Right lobe of liver (tissue), 4 donors: ENCODE data around the gene OVOL2.

Experiments used
- CTCF ChIP-seq, 4 donors: fragments of 200-600 bp in 3 of 4; fragments of 450-650 bp in 1 of 4; IDR thresholded peaks; one replicate each; pipeline versions ENCODE4 v1.5.1 to v1.8.0; 2016 to 2022; ENCODE audit warnings: antibody characterized with exemption in 4 of 4, mild to moderate bottlenecking in 2 of 4
- POLR2A ChIP-seq: fragments of 450-650 bp; IDR thresholded peaks from one replicate; pipeline ENCODE4 v1.6.1; 2017; ENCODE audit warnings: antibody characterized with exemption, mild to moderate bottlenecking
- donor health status: DM: no; HTN: no; CAD: no.
- donor health status: DM: no; HTN: no; CAD: no.
- donor health status: DM: no; HTN: yes; CAD: no.

- TF ChIP-seq POLR2A (no peak), CTCF (IDR thresholded peaks at IDR 0.05) (no peak)
Observed at GRCh38 chr20:18016772-18017171, 40.9 kb downstream of the OVOL2 start.
